Right ventricle myocardium inferior (tissue), 1 donor: ENCODE data around the gene PLEKHM3. TPM values are rescaled to one million over a fixed set of nuclear protein-coding genes. Genes with fewer than 3 reads are reported as not detected.
A peak's percentile ranks its signal among the peaks of the same experiment; 100 is the strongest.
"Not testable (repeated sequence)": the region's sequence is repeated elsewhere in the genome, so short reads cannot be mapped to it uniquely, and the experiment has no call there.

Experiments
- ATAC-seq: fragments of 200-7000 bp; cut with Tn5 transposase; one replicate; pipeline ENCODE4 v1.9.1; 2020; ENCODE audit warnings: mild to moderate bottlenecking, moderate library complexity
- DNase-seq: peaks from one replicate; pipeline ENCODE4 v3.0.0; 2021; ENCODE audit errors: missing footprints
- intact Hi-C: fragments of 100-400 bp; cut with DNase I; formaldehyde crosslinking; loops from one replicate; pipeline ENCODE4 v1.11.0; 2022
- total RNA-seq: library from RNA; stranded (reverse); fragmentation: NEBNext Ultra II Directional; extraction: Animal tissue kit (Norgen Biotek cat#: 25700); gene quantifications from one replicate; pipeline ENCODE4 v1.2.1, GENCODE V29; 2021
- donor health status: DM: no; HTN: yes; CAD: no; lungs with severe emphysema.

Gene PLEKHM3
- total RNA-seq, 1 donor from 2014 or later: 13.6 TPM

- intact Hi-C loops: no loop called here
- ATAC-seq: peak; percentile 52
- DNase-seq: peak; percentile 75
These were observed 15.2 kb upstream of the PLEKHM3 start for GRCh38 chr2:208040199-208041171.

GRCh38 chr2:208039376-208040110, 14.2 kb upstream of the PLEKHM3 start:
- DNase-seq: no peak
- ATAC-seq: no peak
- intact Hi-C loops: loop anchor here (5.0 kb wide), 1 partner anchor 292 kb away; no protein-coding TSS in a partner anchor

DNA sequence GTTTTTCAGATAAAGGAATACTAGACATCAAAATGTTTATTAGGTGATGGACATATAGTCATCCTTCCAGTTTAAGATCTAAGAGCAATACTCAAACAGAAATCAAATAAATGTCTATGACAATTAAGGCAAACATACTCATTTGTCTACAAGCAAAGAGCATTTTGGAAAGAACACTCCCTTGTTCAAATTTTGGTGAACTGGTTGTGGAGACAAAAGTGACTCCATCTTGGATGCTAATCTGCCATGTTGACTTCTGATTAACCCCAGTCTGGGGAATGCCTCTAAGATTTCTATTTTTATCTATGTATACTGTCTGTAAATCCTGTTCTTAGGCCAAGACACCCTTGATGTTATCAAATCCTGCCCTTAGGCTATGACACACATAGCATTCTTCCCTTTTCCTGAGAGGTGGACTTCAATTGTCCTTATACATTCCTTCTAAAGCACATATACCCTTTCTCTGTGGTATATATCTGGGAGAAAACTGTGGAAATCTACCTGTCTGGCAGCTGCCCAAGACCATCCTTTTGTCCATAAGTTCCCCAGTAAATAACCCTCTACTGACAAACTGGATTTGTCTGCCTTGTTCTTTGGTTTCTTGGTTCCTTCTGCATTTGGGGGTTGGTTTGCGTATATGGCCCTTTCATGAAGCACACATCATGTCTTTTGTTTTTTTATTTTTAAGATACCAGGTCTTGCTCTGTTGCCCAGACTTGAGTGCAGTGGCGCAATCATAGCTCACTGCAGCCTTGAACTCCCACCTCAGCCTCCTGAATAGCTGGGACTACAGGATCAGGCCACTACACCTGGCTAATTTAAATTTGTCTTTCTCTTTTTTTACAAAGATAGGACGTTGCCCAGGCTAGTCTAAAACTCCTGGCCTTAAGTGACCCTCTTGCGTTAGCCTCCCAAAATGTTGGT, 12.5 kb upstream of the PLEKHM3 start:
- DNase-seq (no peak), ATAC-seq (no peak)
- intact Hi-C loops: loop anchor here (5.0 kb wide), 1 partner anchor 291 kb away; no protein-coding TSS in a partner anchor

- ATAC-seq: no peak
- no peak for DNase-seq
- intact Hi-C loops: loop anchor here (5.0 kb wide), 1 partner anchor 289 kb away; no protein-coding TSS in a partner anchor
These were observed 11.0 kb upstream of the PLEKHM3 start for GRCh38 chr2:208036357-208036756.

DNA sequence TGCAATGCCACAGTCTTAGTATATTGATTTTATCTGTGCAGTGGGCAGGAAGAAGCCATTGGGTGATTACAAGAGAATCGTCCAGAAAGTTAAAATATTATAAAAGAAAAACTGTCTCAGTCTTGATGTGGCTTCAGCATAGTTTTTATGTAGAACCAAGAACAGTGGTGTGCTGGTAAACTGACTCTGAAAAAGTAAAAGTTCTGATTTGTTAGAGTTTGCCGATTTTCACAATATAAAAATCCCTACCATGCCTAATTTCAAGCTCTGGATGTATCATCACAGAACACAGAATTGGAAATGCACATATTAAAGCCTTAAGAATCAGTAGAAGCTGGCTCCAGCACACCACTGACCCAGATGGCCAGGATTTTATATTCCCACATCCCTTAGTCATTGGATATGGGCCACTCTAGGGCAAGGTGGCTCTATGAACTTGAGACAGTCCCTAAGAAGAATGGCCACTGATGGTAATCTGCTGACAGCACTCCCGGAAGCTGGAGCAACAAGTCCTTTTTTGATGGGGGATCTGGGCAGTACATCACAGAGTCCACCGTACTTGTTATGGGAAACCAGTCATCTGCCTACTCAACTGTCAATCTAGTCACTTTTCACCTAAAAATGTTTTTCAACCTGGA, 9.3 kb upstream of the PLEKHM3 start:
- no peak for DNase-seq
- no peak for ATAC-seq
- intact Hi-C loops: loop anchor here (5.0 kb wide), 2 partner anchors 267 to 287 kb away; partner anchors contain the start of gene FZD5

- ATAC-seq (peak; percentile 59), DNase-seq (no peak)
- intact Hi-C loops: loop anchor here (5.0 kb wide), 1 partner anchor 267 kb away; the partner anchor contains the start of gene FZD5
These were observed 8.6 kb upstream of the PLEKHM3 start for GRCh38 chr2:208033701-208034502.

- ATAC-seq (peak; percentile 67), DNase-seq (no peak)
- intact Hi-C loops: loop anchor here (5.0 kb wide), 1 partner anchor 264 kb away; the partner anchor contains the start of gene FZD5
These were observed 6.3 kb upstream of the PLEKHM3 start for GRCh38 chr2:208031608-208032019.

DNA sequence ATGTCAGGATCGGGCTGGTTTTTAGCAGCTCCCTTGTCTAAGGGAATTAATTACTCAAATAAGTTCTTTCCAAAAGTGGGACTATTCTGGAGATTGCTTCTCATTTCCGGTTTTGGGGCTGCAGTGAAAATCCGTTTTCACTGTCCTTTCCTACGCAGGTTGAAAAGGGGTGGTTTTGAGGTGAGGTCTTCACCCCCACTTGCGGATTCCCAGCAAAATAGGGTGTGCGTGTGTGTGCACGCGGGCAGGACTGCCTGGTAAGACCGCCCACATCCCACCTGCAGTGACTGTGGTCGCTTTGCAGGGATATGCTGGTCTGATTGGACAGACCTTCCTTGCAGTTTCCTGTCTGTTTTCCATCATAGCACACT, 472 bp upstream of the PLEKHM3 start:
- peak; percentile 15 for ATAC-seq
- no peak for DNase-seq
- intact Hi-C loops: loop anchor here (5.0 kb wide), 1 partner anchor 398 kb away; the partner anchor contains the start of gene METTL21A

- intact Hi-C loops: no loop called here
- ATAC-seq (no peak), DNase-seq (no peak)
These were observed 1.2 kb downstream of the PLEKHM3 start for GRCh38 chr2:208024091-208024490.

- ATAC-seq: no peak
- no peak for DNase-seq
- intact Hi-C loops: no loop called here
These were observed 5.1 kb downstream of the PLEKHM3 start for GRCh38 chr2:208020253-208020652.

DNA sequence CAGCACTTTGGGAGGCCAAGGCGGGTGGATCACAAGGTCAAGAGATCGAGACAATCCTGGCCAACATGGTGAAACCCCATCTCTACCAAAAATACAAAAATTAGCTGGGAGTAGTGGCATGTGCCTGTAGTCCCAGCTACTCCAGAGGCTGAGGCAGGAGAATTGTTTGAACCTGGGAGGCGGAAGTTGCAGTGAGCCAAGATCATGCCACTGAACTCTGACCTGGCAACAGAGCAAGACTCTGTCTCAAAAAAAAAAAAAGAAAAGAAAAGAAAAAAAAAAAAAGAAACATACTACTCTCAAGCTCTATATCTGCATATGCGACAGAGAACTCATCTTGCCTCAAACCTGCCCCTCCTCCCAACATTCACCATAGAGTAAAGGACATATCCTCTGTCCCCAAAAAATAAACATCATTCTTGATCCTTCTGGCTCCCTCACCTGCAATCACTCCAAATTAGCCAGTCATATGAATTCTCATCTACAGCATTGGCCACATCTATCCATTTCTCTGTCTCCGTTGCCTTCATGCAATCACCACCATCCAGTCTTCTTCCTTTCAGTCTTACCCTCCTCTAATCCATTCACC, 7.1 kb downstream of the PLEKHM3 start:
- DNase-seq, ATAC-seq, intact Hi-C loops: not testable (repeated sequence)

DNA sequence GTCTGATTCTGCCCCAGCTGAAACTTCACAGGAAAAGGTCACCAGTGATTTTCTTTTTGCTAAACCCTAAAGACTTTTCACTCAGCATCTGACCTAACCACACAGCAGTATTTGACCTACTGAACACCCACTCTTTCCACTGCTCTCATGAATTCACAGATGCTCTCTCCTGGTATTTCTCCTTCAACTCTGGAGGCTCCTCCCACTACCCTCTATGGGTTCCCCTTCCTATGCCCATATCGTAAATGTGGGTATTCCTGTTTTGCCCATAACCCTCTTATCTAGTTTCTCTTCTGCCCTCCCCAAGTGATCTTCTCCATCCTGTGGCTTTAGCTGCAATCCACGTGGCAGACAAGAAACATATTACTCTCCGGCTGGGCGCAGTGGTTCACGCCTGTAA, 7.6 kb downstream of the PLEKHM3 start:
- intact Hi-C loops: no loop called here
- ATAC-seq (no peak), DNase-seq (no peak)

DNA sequence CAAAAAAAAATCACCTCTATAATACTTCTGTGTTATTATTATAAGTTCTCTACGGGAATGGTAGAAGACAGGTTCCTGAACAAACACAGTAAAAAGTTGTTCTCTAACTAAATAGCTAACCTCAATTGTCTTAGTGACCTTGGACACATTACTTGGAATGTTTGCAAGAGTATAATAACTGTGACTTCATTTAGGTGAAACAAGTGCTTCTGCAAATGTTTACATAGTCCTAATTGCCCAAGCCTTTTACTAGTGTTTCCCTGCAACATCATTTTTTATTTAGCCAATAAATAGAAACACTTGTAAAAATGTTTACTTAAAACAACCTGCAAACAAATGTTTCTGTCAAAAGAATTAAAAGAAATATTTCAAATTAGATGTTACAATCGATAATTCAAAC, 9.9 kb downstream of the PLEKHM3 start:
- no peak for DNase-seq
- intact Hi-C loops: no loop called here
- ATAC-seq: no peak

DNA sequence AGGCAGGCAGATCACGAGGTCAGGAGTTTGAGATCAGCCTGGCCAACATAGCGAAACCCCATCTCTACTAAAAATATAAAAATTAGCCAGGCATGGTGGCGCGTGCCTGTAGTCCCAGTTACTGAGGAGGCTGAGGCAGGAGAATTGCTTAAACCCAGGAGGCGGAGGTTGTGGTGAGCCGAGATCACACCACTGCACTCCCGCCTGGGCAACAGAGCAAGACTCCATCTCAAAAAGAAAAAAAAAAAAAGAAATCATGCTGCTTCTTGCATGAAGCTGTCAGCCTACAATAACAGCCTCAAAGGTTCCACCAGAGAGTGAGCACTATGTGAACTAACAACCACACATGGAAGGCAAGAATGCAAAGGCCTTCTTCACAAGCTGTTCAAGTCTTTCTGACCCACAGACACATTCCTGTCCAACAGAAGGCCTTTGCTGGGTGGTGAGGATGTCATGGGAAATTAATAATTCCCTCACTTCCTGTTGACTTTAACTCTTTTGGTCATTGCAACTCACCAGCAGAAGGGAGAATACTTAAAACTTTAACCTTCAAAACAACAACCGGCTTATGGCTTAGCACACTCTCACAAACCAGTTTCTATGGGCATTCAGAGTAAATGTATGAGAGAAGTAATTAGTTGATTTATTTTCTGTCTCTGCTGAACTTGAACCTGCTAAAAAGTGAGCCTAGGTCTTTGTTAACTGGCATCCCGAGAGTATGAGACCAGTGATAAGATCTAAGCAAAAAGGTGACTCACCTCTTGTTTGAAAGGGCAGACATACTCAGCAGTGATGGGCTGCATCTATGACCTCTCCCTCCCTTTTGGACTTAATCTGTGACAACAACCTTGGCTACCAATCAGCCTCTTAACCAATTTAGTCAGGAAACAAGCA, 11.8 kb downstream of the PLEKHM3 start:
- no peak for DNase-seq
- intact Hi-C loops: no loop called here
- ATAC-seq: no peak

- intact Hi-C loops: no loop called here
- DNase-seq (no peak), ATAC-seq (peak; percentile 70)
These were observed 12.9 kb downstream of the PLEKHM3 start for GRCh38 chr2:208012449-208012848.

- ATAC-seq (no peak), DNase-seq (no peak)
- intact Hi-C loops: no loop called here
These were observed 14.8 kb downstream of the PLEKHM3 start for GRCh38 chr2:208010506-208010905.
